Upper lobe of left lung (tissue), 4 donors: ENCODE measurements around the gene NELFCD.
"Not testable (repeated sequence)": the region's sequence is repeated elsewhere in the genome, so short reads cannot be mapped to it uniquely, and the experiment has no call there.

Source experiments
- EP300 ChIP-seq, 4 donors: sonication (generic); formaldehyde crosslinking; IDR thresholded peaks; one replicate each; pipeline ENCODE4 v1.5.1; 2017; ENCODE audit warnings: antibody characterized with exemption in 4 of 4, control low read depth in 2 of 4
- POLR2A ChIP-seq, 4 donors: fragments of 450-650 bp; IDR thresholded peaks; one replicate each; pipeline ENCODE4 v1.5.1; 2016 to 2017; ENCODE audit warnings: antibody characterized with exemption in 4 of 4, mild to moderate bottlenecking in 2 of 4
- POLR2AphosphoS5 ChIP-seq, 2 donors: sonication (generic); formaldehyde crosslinking; IDR thresholded peaks; one replicate each; pipeline ENCODE4 v1.5.1; 2017; ENCODE audit warnings: antibody characterized with exemption in 2 of 2
- TF ChIP-seq, protein P1 (sequence below), 6 experiments: fragments of 450-650 bp in 4 of 6; fragments of 200-600 bp in 2 of 6; sonication (generic) in 2 of 6; IDR thresholded peaks; one replicate each; pipeline ENCODE4 v1.5.1; 2016 to 2019; ENCODE audit warnings: antibody characterized with exemption in 6 of 6

DNA sequence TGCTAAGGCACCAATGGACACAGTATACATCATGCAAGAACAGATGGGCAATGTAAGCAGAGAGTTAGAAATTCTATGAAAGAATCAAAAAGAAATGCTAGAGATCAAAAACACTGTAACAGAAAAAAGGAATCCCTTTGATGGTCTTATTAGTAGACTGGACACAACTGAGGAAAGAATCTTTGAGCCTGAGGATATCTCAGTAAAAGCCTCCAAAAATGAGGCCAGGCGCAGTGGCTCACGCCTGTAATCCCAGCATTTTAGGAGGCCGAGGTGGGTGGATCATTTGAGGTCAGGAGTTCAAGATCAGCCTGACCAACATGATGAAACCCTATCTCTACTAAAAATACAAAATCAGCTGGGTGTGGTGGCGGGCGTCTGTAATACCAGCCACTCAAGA lies 17.1 kb upstream of the NELFCD start:
- TF ChIP-seq, protein P1, sequence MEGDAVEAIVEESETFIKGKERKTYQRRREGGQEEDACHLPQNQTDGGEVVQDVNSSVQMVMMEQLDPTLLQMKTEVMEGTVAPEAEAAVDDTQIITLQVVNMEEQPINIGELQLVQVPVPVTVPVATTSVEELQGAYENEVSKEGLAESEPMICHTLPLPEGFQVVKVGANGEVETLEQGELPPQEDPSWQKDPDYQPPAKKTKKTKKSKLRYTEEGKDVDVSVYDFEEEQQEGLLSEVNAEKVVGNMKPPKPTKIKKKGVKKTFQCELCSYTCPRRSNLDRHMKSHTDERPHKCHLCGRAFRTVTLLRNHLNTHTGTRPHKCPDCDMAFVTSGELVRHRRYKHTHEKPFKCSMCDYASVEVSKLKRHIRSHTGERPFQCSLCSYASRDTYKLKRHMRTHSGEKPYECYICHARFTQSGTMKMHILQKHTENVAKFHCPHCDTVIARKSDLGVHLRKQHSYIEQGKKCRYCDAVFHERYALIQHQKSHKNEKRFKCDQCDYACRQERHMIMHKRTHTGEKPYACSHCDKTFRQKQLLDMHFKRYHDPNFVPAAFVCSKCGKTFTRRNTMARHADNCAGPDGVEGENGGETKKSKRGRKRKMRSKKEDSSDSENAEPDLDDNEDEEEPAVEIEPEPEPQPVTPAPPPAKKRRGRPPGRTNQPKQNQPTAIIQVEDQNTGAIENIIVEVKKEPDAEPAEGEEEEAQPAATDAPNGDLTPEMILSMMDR (IDR thresholded peaks at IDR 0.05), result not testable (repeated sequence)
- TF ChIP-seq POLR2A, POLR2AphosphoS5, EP300 (IDR thresholded peaks at IDR 0.05): not testable (repeated sequence)
